HG02852 (cell line): ENCODE measurements around the gene RPN1.
"Not testable (repeated sequence)": the region's sequence is repeated elsewhere in the genome, so short reads cannot be mapped to it uniquely, and the experiment has no call there.

Source experiments
- ATAC-seq: cut with Tn5 transposase; IDR thresholded peaks from one replicate; pipeline ENCODE4 v1.9.1; 2021; ENCODE audit warnings: mild to moderate bottlenecking, moderate library complexity; ENCODE audit not compliant: unreplicated experiment

Gene RPN1

DNA sequence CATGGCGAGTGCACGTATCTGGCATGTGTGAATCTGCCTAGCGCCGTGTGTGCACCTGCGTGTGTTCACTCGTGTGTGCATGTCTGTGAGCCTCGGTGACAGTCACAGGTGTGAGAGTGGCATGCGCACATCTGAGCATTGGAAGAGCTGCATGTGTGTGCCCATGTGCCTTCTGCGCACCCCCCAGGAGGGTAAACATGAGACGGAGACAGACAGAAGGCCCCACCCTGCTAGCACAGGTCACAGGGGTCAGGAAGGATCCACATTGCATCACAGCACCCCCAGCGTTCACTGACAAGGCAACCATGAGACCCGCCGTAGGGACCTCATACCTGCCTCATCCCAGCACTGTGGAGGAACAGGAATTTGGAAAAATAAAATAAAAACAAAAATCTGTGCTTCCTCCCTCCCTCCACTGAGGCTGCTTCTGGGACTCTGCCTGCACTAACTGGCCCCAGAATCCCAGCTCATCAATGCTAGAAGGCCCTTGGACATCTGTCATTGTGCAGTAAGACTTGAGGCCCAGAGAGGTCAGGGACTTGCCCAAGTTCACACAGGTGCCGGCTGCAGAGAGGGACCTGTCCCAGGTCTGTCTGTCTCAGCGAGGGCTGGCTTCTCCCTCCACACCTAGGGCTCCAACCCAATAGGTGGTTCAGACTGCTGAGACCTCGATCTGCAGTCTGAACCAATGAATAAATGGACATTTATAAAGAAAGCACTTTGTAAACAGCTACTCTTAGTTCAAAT lies 37.4 kb downstream of the RPN1 start:
- no peak for ATAC-seq

DNA sequence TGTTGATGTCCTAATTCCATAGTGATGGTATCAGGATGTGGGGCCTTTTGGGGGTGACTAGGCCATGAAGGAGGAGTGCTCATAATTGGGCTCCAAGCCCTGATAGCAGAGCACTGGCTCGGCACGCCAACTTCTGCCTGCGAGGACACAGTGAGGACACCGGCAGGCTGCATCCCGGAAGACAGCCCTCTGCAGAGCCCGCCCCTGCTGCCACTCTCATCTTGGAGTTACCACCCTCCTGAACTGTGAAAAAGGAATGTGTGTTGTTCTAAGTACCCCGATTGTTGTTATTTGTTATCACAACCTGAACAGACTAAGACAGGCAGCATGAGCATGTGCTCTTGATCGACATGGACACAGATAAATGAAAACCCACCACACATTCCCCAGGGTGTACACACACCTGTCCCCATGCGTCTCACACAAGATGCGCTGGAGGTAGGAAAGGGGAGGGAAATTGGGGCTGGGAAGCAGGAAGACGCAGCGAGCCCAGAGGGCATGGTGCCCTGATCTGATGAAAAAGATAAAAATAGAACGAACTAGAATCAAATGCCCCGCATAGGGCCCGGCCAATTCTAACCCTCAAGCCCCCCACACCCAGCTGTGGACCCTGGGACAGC lies 40.1 kb downstream of the RPN1 start:
- no peak for ATAC-seq

DNA sequence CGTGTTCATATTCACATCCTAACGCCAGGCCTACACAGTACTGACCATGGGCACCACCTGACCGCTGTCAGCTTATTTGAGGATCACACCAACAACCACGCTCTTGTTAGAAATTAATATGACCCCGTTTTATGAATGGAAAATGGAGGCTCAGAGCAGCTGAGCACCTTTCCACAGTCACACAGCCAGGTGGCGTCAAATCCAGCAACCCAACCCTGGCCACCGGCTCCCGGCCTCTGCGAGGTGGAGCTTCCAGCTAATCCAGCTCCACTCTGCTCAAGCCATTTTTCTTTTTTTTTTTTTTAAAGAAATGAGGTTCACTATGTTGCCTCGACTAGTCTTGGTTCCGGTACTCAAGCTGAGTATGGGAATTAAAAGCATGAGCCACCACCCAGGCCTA lies 41.3 kb downstream of the RPN1 start:
- ATAC-seq, result no peak

DNA sequence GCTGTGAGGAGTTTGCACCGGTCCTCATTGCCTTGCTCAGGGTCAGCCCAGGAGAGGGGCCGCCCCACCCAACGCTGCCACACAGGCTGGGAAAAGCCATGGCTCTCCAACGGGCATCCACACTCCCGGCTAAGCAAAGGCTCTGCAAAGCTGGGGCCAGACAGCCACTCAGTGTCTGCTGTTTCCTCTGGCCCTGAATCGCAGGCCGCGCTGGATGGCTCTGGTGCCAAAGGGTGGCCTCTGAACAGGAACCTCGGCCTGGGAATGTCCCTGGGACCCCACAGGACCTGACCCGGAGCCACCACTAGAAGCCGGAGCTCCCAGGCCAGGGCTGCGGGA lies 42.9 kb downstream of the RPN1 start:
- ATAC-seq, result no peak

DNA sequence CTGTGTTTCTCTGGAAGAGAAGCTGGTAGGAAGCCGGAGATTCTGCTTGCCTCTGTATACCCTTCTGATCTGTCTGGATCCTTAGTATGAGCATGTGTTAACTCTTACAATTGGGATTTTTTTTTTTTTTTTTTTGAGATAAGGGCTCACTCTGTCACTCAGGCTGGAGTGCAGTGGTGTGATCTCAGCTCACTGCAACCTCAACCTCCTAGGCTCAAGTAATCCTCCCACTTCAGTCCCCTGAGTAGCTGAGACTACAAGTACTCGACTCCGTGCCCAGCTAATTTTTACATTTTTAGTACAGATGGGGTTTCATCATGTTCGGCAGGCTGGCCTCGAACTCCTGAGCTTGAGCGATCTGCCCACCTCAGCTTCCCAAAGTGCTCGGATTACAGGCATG lies 44.5 kb downstream of the RPN1 start:
- ATAC-seq, result no peak

DNA sequence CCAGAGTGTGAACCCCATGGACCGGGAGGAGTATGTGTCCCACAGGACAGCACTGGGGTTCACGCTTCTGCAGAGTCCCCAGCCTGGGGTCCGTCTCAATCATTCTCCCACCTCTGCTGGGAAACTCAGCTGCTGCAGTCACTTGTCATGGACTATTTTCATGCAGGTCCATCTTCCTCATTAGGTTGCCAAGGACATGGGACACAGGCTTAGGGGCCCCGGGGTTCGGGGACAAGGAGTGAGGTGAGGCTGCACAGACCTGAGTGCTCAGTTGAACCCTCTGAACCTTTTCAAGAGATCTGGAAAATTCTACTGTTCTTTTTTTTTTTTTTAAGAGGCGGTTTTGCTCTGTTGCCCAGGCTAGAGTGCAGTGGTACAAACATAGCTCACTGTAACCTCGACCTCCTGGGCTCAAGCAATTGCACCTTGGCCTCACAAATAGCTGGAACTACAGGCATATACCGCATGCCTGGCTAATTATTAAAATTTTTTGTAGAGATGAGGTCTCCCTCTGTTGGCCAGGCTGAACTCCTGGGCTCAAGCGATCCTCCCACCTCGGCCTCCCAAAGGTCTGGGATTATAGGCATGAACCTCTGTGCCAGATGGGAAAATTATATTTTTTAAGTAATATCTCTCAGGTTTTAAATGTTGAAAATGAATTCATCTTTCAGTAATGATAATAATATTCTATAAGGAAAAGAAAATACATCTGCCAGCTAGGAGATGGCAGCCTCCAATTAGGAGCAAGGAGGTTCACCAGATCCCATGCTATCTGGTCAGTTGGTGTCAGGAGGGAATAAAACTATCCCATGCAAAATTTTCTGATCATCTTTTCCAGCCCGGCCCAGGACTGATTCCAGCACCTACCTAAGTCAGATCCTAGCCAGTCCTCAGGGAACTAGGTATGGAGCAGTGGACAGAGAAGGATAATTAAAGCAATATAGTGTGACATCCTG lies 45.2 kb downstream of the RPN1 start:
- ATAC-seq, result no peak

DNA sequence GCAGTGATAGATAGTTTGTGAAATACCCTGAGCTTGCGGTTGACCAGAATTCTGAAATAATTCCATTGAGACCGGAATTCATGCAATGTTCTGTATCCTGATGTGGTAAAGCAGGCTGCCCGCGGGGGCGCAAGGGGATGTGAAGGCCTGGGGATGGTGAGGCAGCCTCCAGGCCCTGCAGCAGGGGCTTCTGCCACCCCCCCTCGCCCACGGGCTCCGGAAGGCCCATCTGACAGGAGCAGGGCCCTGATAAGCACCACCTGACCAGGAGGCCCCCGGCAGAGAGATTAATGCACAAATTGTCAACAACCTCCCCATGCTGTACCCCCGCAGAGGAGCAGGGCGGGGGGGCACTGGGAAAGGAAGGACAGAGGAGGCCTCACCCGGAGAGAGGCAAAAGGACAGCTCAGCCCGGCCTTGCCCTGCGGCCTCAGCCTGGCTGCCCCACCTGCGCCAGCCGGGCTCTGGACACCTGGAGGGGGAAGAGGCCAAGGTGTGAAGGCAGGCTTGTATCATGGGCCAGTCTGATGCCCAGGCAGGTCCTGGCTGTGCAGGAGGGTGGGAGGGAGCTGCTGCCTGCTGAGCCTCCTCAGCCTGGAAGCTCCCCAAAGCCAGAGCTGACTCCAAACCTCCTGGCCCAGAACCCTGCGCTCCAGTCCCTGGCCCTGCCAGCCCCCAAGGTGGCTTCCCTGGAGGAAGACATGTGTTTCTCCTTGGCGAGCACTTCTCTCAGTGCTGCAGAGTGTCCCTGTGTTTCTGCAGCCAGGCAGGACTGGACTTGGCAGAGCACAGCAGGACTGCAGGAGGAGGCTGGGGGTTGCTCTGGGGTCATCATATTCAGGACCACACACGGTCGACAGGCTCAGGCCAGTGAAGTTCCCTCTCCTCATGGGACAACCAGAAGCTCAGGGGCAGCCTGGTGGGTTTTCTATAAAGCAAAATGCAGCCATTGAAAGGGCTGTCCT lies 46.5 kb downstream of the RPN1 start:
- no peak for ATAC-seq

DNA sequence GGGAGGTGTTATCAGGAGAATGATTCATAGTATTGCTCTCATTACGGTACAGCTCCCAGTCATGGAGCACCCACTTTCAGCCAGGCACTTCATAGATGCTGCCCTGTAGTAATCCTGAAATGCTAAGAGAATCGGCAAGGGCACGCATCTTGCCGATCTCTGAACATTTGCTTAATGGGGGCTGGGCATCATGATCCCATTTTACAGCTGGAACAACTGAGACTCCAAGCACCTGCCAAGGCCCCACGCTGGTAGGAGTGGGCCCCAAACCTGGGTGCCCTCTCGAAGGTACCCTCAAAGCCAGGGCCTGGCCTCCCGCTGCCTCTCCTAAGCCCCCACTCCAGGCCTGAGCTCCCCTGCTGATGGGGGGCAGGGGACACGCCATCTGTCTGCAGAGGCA lies 47.3 kb downstream of the RPN1 start:
- no peak for ATAC-seq

DNA sequence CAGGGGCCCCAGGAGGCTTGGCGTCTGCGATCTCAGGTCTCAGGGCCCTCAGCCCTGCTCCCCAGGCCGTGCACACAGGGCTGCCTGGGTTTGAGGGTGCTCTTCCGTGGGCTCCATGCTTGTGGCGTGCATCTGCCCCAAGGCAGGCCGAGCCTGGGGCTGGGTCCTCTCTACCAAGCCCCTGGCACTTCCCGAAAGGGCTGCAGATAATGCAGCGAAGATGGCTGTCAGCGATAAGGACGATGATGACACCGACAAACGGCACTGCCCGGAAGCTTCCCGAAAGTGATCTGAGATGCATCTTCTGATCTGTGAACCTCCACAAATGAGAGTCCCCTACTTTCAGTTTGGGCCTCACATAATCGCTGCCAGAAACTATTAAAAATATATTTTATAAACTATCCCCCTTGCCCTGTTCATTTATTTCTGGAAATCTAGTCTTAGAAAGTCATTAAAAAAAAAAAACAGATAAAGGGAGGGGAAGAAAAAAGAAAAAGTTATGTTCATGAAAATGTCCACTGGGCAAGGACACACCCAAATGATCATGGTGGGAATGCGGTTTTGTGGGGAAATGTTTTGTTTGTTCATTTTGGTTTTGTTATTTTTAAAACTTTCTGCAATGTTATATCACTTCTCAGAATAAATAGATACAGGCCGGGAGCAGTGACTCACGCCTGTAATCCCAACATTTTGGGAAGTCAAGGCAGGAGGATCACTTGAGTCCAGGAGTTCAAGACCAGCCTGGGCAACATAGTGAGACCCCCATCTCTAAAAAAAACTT lies 51.5 kb downstream of the RPN1 start:
- ATAC-seq, result no peak

DNA sequence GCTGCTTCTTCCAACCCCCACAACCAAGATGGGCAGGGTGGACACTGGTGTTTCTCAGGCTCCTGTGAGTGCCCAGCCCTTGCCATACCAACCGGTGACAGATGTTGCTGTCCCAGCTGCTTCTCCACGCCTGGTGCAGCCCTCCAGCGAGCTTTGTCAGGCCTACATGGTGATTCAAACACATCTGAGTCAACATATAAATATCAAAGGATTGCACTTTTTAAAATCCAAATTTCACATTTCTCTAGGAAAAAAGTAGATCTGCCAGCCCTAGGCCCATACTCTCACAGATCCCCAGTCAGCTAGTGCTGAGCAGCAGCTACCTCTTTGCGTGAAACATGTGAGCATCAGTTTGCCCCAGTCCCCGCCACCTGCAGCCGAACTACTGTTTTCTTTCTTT lies 52.7 kb downstream of the RPN1 start:
- no peak for ATAC-seq

DNA sequence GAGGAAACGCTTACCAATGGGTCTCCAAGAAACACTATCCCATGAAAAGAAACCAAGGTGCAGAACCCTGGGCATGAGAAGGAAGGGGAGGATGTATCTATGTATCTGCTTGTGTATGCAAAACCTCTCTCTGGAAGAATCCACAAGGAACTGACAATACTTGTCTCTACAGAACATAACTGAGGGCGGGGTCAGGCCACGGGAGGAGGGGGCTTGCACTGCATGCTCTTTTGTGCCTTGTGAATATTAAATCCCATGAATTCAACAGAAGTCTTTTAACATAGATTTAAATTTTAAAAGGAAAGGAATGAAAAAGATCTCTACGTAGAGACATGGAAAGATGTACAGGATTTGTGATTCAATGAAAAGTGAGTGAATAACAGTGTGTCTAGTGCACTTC lies 57.8 kb downstream of the RPN1 start:
- no peak for ATAC-seq

DNA sequence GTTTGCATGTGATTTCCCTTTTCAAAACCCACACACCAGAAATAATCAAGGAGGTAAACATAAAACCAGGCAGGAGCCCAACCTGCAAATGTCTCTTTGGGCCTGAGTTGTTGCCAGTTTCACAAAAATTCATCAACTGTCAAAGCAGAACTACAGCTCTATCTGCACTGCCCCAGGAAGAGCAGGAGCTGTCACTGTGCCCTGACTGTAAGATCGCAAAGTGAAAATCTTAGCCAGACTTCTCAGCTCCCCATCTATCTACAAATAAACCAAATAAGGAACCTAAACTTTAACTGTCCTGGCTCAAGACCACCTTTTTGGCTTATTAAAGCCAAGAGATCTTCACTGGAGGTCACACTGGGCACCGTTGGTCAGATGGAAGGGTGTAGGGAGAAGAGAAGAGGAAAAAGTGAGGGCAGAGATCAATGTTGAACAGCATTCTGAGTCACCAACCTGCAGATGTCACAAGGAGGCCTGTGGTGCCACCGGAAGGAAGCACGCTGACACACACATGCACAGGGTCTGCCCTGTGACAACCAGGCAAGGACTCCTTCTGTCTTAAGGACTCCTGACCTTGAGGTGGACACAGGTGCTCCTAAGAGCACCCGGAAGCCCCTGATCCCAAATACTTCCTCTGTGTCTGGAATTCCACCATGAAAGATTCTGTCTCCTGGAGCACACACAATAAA lies 58.7 kb downstream of the RPN1 start:
- no peak for ATAC-seq

DNA sequence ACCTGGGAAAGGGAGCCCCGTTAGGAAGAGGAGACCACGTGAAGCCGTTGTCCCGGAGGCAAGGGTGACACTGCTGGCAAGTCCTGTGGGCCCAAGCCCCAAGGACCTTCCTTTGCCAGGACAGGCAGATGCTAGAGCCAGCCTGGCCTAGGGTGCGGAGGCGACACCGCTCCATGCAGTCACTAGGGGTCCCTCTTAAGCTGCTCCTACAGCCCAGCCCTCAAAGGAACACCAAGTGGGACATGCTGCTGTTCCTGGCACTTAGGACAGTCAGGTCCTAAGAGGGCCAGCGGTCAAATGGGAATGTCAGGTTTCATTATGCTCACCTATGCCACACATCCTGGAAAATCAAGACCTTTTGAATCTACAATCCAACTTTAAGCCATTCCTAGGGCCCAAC lies 59.7 kb downstream of the RPN1 start:
- no peak for ATAC-seq

DNA sequence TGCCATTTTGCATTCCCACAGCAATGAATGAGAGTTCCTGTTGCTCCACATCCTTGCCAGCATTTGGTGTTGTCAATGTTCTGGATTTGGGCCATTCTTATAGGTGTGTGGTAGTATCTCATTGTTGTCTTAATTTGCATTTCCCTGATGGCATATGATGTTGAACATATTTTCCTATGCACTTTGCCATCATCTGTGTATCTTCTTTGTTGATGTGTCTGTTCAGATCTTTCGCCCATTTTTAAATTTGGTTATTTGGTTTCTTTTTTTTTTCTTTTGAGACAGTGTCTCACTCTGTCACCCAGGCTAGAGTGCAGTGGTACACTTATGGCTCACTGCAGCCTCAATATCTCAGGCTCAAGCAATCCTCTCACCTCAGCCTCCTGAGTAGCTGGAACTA lies 60.6 kb downstream of the RPN1 start:
- ATAC-seq, result not testable (repeated sequence)

DNA sequence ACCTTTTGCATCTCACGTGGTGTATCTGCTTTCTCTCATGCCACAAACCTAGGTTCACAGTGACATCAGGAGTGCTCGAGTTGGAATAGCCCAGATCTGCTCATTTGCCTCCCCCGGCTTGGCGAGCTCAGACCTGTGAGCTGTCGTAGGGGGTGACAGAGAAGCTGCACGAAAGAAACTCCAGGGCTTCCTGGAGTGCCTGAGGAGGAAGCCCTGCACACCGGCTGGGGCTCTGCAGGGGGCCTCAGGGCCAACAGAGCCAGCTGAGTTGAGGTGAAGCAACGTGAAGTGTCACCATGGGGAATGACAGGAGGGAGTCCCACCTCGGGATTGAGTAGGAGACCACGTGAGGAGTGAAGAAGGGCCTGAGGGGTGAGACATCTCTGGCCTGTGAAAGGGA lies 62.5 kb downstream of the RPN1 start:
- ATAC-seq, result no peak

DNA sequence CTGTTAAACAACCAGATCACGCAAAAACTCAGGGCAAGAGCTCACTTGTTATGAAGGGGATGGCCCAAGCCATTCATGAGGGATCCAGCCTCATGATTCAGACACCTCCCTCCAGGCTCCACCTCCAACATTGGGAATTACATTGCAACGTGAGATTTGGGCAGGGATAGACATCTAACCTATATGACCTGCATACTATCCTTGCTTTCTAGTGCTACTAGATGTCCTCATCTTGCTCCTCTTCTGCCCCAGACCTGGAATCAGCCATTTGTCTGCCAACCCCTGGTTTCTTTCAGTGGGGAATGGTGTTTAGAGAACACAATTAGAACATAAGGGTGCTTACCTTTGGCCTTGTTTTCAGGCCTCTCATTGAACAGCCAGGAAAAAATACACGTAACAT lies 63.2 kb downstream of the RPN1 start:
- ATAC-seq, result no peak

DNA sequence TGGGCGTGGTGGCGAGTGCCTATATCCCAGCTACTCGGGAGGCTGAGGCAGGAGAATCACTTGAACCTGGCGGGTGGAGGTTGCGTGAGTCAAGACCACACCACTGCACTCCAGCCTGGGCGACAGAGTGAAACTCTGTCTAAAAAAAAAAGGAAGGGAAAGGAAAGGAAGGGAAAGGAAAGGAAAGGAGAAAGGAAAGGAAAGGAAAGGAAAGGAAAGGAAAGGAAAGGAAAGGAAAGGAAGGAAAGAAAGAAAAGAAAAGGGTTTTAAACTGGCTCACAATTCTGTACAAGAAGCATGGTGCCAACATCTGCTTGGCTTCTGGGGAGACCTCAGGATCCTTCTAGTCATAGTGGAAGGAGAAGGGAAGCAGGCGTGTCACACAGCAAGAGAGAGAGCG lies 63.7 kb downstream of the RPN1 start:
- ATAC-seq, result not testable (repeated sequence)

DNA sequence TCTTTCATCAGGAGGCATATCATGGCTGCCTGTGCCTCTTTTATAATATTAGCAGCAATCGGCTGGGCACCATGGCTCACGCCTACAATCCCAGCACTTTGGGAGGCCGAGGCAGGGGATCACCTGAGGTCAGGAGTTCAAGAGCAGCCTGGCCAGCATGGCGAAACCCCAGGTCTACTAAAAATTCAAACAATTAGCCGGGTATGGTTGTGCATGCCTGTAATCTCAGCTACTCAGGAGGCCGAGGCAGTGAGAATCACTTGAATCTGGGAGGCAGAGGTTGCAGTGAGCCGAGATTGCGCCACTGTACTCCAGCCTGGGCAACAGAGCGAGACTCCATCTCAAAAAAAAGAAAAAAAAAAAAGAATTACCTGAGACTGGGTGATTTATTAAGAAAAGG lies 64.2 kb downstream of the RPN1 start:
- not testable (repeated sequence) for ATAC-seq

DNA sequence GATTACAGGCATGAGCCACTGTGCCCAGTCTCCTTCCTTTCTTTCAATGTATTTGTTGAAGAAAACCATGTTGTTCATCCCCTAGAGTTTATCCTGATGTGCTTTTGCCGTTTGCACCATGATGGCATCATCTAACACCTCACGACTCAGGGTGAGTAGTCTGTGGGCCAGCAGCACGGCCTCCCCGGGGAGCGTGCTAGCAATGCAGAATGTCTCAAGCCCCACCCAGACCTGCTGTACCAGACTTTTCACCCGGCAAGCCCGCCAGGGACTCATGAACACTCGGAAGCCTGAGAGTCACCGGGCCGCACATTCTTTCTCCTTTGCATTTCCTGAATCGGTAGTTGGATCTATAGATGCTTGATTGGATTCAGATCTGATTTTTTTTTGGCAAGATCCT lies 64.6 kb downstream of the RPN1 start:
- ATAC-seq, result no peak
